ENCODE measurements around the gene STAT6.
A peak's percentile ranks its signal among the peaks of the same experiment; 100 is the strongest.

Gene STAT6

DNA sequence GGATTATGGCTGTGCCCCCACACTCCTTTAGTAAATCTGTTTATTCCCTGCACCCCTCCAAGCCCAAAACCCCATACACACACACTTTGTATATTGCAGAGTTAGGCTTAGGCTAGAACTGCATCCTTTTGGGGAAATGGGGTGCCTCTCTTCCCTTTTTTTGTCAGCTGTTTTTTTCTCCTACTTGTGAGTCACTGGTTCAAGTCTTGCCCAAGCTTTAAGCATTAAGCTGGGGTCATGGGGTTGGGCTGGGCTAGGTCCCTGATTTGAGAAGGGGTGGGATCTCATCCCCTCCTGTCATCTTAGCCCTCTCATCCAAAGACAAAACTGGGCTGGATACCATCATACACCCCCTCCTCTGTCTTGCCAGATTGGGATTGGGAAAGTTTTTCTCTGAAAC, 18.7 kb upstream of the STAT6 start:
- DNase-seq (ENCODE audit: low read depth) = no peak
- peak overlapping the region; percentile 85 for H3K4me3 ChIP-seq (ENCODE audit: low read depth, low read length)
- TF ChIP-seq, protein P1, sequence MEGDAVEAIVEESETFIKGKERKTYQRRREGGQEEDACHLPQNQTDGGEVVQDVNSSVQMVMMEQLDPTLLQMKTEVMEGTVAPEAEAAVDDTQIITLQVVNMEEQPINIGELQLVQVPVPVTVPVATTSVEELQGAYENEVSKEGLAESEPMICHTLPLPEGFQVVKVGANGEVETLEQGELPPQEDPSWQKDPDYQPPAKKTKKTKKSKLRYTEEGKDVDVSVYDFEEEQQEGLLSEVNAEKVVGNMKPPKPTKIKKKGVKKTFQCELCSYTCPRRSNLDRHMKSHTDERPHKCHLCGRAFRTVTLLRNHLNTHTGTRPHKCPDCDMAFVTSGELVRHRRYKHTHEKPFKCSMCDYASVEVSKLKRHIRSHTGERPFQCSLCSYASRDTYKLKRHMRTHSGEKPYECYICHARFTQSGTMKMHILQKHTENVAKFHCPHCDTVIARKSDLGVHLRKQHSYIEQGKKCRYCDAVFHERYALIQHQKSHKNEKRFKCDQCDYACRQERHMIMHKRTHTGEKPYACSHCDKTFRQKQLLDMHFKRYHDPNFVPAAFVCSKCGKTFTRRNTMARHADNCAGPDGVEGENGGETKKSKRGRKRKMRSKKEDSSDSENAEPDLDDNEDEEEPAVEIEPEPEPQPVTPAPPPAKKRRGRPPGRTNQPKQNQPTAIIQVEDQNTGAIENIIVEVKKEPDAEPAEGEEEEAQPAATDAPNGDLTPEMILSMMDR (conservative IDR thresholded peaks at IDR 0.05; ENCODE audit: low read depth, low read length) = no peak

DNA sequence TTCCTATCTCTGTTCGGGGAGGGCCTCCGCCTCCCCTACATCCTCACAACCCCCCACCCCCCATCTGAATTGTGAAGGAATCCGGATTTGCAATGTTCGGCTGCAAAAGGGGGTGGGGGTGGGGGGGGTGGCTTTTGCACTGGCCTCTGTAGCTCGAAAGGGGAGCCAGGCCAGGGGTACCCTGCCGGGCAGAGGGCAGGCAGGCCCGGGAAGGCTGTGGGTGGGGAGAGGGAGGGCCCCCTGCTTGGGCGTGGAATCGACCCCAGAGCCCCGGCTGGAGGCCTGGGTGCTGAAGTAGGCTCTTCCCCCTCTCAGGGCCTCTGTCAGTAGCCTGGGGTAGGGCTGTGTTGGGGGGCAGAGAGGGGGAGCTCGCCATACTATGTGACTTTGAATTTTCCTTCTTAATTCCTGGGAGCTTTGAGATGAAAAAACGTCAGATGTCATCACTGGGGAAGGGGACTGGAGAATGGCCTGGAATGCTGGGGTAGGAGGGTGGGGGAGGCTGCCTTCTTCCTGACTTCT, 18.2 kb upstream of the STAT6 start:
- H3K4me3 ChIP-seq (ENCODE audit: low read depth, low read length) = peak overlapping the region; percentile 85
- TF ChIP-seq, protein P1 (conservative IDR thresholded peaks at IDR 0.05; ENCODE audit: low read depth, low read length) = no peak
- no peak for DNase-seq (ENCODE audit: low read depth)

DNA sequence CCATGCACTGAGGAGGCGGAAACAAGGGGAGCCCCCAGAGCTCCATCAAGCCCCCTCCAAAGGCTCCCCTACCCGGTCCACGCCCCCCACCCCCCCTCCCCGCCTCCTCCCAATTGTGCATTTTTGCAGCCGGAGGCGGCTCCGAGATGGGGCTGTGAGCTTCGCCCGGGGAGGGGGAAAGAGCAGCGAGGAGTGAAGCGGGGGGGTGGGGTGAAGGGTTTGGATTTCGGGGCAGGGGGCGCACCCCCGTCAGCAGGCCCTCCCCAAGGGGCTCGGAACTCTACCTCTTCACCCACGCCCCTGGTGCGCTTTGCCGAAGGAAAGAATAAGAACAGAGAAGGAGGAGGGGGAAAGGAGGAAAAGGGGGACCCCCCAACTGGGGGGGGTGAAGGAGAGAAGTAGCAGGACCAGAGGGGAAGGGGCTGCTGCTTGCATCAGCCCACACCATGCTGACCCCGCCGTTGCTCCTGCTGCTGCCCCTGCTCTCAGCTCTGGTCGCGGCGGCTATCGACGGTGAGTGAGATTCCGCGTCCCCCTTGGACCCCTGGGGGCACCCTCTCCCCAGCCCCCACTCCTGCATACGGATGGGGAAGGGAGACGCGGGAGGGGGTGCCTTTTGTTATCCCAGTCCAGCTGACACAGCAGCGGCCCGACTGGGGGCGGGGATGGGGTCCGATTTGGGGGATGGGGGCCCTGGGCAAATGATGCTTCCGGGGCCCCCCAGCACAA, 17.5 kb upstream of the STAT6 start:
- no peak for DNase-seq (ENCODE audit: low read depth)
- TF ChIP-seq, protein P1 (conservative IDR thresholded peaks at IDR 0.05; ENCODE audit: low read depth, low read length) = no peak
- peak overlapping the region; percentile 85 for H3K4me3 ChIP-seq (ENCODE audit: low read depth, low read length)

DNA sequence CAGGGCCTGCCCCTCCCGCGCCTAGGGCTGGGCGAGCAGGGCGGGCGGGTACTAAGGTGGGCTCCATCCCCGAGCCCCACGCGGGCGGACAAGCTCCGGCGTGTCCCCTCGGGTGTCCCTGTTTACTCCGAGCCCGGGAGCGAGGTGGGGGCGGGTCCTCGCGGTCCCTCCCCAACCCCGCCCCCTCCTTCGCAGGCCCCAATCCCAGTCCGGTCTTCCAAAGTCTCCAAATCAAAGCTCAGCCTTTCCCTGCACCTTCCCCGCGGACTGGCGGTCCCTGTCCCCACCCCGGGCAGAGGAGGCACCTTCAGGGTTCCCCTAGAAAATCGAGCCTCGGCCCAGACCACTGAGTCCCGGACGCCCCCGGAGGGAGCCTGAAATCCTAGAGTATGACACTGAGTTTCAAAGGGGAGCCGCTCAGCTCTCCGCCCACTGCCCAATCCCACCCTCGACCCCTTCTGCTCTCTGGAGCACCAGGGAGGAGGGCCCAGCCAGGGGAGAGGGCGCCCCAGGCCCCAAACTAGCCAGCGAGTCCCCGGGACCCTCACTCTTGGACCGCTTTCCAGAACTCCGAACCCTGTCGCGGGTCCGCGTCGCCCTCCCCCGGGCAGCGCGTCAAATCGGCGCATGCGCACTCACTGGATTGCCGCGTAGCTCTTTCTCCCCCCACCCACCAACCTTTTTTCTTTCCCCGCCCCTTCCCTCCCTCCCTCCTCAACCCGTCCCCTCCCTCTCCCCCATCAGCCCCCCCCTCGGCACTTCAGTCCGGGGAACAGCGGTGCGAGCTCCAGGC, 16.8 kb upstream of the STAT6 start, which contains the start of gene LRP1:
TSS of gene LRP1 (plus strand) at position 758 of the 793 bp plus-strand sequence. CDS start 482 bp downstream, outside the sequence.
- TF ChIP-seq, protein P1 (conservative IDR thresholded peaks at IDR 0.05; ENCODE audit: low read depth, low read length) = no peak
- H3K4me3 ChIP-seq (ENCODE audit: low read depth, low read length) = peak within 1 kb of the TSS; percentile 85
- DNase-seq (ENCODE audit: low read depth) = peak; percentile 86

DNA sequence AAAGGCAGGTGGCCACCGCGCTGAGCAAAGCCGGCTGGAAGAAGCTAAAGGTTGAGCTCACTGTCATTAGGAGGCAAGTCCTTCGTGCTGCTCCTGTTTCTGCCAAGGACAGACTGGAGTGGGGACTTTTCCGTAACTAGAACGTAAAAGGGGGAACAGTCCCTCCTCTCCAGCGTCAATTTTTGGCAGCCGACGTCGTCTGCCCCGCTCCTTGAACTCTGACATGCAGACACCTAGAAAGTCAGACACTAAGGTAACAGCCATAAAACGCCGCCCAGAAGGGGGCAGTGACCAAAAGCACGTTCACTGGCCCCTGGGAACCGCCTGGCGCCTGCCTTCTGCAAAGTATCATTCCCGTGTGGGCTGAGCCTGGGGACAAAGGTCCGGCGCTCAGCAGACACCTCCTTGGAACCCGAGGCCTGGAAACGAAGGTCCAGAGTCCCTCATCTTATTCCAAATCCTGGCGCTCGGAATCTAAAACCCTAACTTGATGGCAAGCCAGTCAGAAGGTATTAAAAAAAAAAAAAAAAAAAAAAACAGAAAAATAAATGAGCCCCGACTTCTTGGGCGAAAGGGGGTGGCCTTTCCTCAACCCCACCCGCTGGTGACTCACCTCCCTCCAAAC, 16.1 kb upstream of the STAT6 start:
- H3K4me3 ChIP-seq (ENCODE audit: low read depth, low read length) = peak overlapping the region; percentile 85
- TF ChIP-seq, protein P1 (conservative IDR thresholded peaks at IDR 0.05; ENCODE audit: low read depth, low read length) = peak; percentile 40

DNA sequence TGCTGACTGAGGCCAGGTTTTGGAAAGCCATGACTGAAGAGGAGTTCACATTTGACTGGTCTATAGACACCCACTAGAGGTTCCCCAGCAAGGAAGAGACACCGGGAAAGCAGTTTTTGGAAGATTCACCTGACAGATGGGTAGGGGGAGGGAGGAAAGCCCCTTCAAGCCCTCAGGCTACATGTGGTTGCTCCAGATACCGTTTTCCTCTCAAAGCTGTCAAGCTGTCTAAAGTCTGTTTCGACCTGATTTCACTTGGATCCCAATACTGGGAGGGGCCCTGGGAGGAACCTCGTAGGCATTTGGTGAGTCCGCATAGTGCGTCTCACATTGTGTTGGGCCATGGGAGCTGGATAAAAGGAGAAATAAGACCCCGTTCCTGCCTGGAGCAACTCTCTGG, 15.4 kb upstream of the STAT6 start:
- H3K4me3 ChIP-seq (ENCODE audit: low read depth, low read length) = no peak overlapping the region
- TF ChIP-seq, protein P1 (conservative IDR thresholded peaks at IDR 0.05; ENCODE audit: low read depth, low read length) = no peak
- no peak for DNase-seq (ENCODE audit: low read depth)

More for the DNA sequence above, 16.1 kb upstream of the STAT6 start:
- no peak for DNase-seq (ENCODE audit: low read depth)
